LNCaP clone FGC (cell line): ENCODE results near the gene RHEBL1.

Experiments used
- DNase-seq: peaks from one replicate; pipeline ENCODE4 v3.0.0-alpha.2; 2011; ENCODE audit warnings: low read depth
- H3K4me3 ChIP-seq: 2 replicates; pipeline ENCODE4 v1.5.1; 2011; ENCODE audit warnings: mild to moderate bottlenecking, low read depth, low read length, control low read depth
- TF ChIP-seq, protein P1 (sequence below): IDR thresholded peaks from 2 replicates; pipeline ENCODE4 v1.5.1; 2012; ENCODE audit warnings: mild to moderate bottlenecking; ENCODE audit not compliant: control insufficient read depth, insufficient read depth; ENCODE audit errors: extremely low read depth

Gene RHEBL1

DNA sequence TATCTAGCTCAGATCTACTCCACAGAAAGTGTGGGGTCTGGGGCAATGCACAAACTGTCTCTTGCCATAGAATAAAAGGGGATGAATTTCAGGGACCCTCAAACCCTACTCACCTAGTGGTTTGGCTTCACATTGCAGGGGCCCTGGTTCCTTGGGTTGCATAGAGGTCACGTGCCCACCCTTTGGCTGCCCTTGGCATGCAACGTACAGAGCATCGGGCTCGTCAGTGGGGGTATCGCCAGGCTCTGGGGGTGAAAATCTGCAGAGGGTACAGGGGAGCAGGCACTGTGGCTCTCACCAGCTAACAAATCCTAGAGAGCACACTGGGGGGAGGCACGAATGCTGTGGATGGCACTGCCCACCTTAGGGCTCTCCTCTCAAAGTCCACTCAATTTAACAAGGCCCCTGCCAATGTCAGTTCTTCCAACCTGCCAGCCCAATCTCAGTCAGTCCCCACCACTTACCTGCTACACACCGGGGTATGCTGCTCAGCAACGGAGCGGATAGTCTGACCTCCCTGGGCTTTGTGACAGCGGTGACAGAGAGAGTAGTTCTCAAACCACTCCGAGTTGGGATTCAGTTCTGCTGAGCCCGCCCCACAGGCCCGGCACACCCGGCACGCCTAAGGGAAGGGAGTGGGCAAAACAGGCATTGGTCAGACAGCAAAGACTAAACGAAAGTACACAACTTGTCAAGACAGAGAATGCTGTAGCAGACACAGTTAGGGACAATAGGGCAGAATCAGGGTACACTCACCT, 17.1 kb downstream of the RHEBL1 start:
- no peak overlapping the region for H3K4me3 ChIP-seq
- TF ChIP-seq, protein P1, sequence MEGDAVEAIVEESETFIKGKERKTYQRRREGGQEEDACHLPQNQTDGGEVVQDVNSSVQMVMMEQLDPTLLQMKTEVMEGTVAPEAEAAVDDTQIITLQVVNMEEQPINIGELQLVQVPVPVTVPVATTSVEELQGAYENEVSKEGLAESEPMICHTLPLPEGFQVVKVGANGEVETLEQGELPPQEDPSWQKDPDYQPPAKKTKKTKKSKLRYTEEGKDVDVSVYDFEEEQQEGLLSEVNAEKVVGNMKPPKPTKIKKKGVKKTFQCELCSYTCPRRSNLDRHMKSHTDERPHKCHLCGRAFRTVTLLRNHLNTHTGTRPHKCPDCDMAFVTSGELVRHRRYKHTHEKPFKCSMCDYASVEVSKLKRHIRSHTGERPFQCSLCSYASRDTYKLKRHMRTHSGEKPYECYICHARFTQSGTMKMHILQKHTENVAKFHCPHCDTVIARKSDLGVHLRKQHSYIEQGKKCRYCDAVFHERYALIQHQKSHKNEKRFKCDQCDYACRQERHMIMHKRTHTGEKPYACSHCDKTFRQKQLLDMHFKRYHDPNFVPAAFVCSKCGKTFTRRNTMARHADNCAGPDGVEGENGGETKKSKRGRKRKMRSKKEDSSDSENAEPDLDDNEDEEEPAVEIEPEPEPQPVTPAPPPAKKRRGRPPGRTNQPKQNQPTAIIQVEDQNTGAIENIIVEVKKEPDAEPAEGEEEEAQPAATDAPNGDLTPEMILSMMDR, result no peak
- no peak for DNase-seq

DNA sequence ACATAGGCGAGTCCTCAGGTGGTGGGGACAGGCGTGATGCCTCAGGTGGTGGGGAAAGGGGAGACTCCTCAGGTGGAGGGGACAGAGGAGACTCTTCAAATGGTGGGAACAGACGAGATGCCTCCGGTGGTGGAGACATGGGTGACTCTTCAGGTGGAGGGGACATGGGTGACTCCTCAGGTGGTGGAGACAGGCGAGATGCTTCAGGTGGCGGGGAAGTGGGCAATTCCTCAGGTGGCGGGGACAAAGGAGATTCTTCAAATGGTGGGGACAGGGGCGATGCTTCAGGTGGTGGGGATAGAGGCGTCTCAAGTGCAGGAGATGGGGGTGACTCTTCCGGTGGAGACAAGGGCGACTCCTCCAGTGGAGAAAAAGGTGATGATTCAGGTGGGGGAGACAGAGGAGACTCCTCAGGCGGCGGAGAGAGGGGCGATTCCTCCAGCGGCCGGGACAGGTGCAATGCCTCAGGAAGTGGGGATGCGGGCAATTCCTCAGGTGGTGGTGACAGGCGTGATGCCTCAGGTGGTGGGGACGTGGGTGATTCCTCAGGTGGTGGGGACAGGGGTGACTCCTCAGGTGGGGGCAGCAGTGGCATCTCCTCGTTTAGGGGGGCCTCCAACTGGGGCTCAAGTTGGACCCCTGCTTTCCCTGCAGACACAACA, 17.9 kb downstream of the RHEBL1 start:
- no peak overlapping the region for H3K4me3 ChIP-seq
- TF ChIP-seq, protein P1, result no peak

DNA sequence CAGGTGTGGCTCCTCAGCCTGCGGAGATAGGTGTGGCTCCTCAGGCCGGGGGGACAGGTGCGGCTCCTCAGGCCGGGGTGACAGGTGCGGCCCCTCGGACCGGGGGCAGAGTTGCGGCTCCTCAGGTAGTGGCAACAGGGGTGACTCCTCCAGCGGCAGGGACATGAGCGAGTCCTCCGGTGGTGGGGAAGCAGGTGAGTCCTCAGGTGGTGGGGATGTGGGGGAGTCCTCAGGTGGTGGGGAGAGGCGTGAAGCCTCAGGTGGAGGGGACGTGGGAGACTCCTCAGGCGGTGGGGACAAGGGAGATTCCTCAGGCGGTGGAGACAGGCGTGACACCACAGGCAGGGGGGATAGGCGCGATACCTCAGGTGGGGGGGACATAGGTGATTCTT, 18.4 kb downstream of the RHEBL1 start:
- TF ChIP-seq, protein P1, result no peak
- H3K4me3 ChIP-seq, result no peak overlapping the region
- DNase-seq, result no peak

More for the DNA sequence above, 17.9 kb downstream of the RHEBL1 start:
- no peak for DNase-seq

DNA sequence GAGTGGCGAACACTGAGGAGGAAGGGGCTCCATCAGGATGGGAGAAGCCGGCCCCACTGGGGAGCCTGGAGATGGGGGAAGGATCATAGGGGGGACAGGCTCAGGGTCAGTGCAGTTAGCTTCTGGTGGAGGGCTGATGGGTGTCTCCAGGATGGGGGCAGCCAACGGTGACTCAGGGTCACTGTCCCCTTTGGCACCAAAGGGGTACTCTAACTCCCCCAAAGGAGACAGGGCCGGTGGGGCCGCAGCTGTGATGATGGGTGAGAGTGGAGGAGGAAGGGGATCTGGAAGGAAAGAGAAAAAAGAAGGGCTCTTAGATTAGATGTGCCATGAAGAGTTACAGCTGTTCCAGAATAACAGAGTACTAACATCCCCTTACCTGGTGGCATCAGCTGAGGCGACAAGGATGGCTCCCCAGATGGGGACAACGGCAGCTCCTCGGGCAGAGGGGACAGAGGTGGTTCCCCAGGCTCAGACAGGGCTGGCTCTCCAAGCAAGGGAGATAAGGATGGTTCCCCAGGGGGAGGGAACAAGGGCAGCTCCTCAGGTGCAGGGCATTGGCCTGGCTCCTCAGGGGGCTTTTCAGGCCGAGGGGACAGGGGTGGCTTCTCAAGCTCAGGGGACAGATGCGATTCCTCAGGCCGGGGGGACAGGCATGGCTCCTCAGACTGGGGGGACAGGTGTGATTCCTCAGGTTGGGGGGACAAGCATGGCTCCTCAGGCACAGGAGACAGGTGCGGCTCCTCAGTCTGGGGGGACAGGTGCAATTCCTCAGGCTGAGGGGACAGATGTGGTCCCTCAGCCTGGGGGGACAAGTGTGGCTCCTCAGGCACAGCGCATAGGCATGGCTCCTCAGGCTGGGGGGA, 19.0 kb downstream of the RHEBL1 start:
- H3K4me3 ChIP-seq, result no peak overlapping the region
- TF ChIP-seq, protein P1, result no peak
- DNase-seq, result no peak

DNA sequence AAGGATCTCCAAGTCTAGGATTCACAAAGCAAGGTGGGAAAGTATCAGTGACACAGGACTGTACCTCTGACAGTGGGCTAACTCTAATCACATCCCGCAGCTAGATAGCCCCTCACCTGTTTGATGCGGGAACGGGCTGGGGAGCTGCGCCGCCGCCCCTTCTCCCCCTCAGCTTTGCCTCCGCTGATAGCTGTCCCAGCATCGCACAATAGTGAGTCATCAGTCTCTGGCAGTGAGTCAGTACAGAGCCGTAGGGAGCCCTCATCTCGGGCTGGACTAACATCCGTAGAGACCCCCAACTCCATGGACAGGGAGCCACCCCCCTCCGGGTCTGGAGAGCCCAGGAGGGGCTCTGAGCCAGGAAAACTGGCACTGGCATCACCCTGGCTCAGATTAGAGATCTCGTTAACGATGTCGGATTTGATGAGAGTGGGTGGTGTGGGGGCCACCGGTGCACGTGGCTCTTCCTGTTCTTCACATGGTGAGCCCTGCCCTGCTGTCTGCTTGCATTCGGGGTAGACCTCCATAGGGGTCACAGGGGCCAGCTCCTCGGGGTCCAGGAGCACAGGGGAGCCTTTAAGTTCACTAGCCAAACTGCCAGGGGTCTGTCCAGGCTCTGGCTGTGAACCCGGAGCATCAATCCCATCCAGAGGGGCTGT, 20.1 kb downstream of the RHEBL1 start:
- TF ChIP-seq, protein P1, result no peak
- DNase-seq, result no peak
- no peak overlapping the region for H3K4me3 ChIP-seq

DNA sequence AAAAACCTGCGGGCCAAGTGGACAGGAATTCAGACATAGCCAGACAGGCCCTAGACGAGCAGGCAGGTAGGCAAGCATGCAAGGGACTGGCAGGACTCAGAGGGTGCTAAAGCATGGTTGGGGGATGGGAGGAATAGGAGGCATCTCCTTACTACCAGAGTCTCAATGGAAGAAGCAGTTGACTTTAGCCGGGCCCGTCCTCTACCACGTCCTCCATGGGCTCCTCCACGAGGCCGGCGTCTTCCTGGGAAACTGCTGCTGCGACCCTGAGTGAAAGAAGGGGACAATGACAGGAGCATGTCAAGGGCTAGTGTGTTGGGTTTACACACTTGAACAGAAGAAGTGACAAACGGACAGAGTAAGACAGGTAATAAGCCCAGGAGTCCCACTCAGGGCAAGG, 20.8 kb downstream of the RHEBL1 start:
- no peak overlapping the region for H3K4me3 ChIP-seq
- TF ChIP-seq, protein P1, result no peak
- DNase-seq, result no peak
